ENCODE measurements around the gene CARD8.
"Not testable (repeated sequence)": the region's sequence is repeated elsewhere in the genome, so short reads cannot be mapped to it uniquely, and the experiment has no call there.

CARD8 gene

DNA sequence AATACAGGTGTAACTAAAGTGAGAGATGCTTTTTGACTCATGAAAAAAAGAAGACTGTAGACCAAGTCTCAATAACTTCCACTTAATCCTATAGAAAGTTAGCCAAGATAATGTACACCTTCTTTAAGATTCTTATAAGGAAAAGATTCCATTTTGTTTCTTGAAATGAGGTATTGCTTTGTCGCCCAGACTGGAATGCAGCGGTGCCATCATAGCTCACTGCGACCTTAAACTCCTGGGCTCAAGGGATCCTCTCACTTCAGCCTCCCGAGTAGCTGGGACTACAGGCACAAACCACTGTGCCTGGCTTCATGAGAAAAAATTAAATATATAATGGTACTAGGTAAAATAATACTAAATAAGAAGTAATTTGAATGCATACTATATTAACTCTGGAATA, 3.3 kb upstream of the CARD8 start:
- DNase-seq (ENCODE audit: low spot score) = not testable (repeated sequence)

GRCh38 chr19:48258350-48258749, 2.6 kb upstream of the CARD8 start:
- no peak for DNase-seq (ENCODE audit: low spot score)

DNA sequence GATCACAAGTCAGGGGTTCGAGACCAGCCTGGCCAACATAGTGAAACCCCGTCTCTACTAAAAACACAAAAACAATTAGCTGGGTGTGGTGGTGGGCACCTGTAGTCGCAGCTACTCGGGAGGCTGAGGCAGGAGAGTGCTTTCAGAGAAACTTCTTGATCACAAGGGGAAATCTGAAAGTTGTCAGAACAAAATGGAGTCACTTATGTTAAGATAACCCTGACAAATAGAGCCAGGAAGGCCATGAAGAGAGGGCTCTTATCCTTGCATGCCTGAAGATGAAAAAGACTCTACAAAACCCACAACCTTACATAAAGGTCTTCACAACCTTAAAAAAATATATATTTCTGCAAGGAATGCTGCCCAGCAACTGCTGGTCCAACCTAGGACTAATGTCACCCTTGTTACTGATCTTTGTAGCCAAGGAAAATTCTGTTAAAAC, 1.2 kb downstream of the CARD8 start:
- no peak for DNase-seq (ENCODE audit: low spot score)

DNA sequence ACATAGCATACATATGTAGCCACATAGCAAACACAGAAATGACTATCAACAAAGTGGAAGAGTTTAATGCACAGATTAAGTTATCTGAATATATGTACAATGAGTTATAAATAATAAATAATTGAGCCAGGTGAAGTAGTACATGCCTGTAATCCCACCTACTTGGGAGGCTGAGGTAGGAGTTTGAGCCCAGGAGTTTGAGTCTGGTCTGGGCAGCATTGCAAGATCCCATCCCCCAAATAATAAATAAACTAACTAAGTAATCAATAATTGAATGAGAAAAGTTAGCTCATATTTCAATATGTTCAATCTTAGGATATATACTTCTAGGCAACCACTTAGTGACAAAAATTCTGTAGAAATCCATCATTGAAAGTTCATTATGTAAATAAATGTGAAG, 1.7 kb downstream of the CARD8 start:
- no peak for DNase-seq (ENCODE audit: low spot score)

DNA sequence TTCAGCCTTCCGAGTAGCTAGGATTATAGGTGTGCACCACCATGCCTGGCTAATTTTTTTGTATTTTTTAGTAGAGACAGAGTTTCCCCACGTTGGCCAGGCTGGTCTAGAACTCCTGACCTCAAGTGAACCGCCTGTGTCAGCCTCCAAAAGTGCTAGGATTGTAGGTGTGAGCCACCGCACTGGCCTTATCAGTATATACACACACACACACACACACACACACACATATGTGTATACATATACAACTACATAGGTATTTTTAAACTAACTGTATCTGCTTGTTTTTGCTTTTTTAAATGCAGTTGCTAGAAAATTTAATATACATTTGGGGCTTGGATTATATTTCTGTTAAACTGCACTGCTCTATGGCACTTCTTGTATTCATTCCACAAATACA, 3.1 kb downstream of the CARD8 start:
- DNase-seq (ENCODE audit: low spot score) = no peak

GRCh38 chr19:48250290-48251025, 5.3 kb downstream of the CARD8 start:
- no peak for DNase-seq (ENCODE audit: low spot score)

GRCh38 chr19:48249502-48250014, 6.2 kb downstream of the CARD8 start:
- DNase-seq (ENCODE audit: low spot score) = peak; percentile 60

DNA sequence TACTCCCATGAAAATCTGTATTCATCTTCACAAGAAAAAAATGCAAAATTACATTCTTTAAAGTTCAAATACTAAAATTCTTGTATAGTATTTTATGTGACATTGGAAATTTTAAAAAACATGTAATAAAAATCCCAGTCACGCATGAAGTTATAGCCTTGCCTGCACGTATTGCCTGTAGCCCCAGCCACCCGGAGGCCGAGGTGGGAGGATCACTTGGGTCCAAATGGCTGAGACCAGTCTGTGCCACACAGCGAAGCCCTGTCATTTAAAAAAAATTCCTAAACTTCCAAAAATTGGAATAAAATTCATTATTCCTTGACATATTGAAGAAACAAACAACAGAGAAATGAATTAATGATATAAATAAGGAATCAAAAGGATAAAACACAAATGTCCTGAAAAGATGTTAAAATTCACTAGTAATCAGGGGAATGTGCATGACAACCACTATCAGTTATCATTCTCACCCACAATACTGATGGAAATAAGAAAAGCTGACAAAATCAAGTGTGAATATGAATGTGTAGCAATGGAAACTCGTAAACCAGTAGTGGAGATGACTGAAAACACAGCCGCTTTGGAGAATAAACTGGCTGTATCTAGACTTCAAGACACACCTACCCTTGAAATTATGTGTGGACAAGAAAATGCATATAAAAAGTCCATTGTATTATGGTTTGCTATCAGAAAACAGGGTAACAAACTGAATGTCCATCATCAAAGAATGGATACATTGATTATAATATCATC, 7.5 kb downstream of the CARD8 start:
- DNase-seq (ENCODE audit: low spot score) = no peak

- no peak for DNase-seq (ENCODE audit: low spot score)
These were observed 8.5 kb downstream of the CARD8 start for GRCh38 chr19:48247212-48247611.

DNA sequence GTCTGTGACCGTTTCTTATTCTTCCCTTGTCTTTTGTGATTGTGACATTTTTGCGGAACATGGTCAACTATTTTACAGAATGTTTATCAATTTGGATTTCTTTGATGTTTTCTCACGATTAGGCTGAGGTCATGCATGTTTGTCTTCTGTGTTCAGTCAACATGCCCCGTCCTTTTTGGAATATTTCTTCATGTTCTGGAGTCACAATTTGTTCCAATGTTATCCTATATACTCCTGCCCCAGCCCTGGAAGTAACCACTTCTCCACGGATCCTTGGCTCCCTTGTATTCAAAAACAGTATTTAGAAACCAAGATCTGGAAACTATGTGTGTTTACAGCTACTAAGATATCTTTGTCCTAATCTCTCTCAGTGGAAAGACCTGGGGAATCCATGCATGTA, 9.6 kb downstream of the CARD8 start:
- DNase-seq (ENCODE audit: low spot score) = no peak

GRCh38 chr19:48244281-48244680, 11.4 kb downstream of the CARD8 start:
- peak; percentile 11 for DNase-seq (ENCODE audit: low spot score)

DNA sequence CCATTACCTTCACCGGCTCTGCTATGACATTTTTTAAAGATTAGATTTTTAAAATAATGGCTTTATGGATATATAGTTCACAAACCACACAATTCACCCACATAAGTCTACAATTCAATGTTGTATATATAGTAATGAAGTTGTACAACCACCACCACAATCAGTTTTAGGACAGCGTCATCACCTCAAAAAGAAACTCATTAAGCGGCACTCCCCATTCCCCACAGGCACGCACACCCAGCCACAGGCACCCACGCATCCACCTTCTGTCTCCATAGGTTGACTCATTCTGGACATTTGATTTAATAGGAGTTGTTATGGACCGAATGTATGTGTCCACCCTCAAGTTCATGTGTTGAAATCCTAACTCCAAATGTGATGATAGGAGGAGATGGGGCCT, 13.9 kb downstream of the CARD8 start:
- not testable (repeated sequence) for DNase-seq (ENCODE audit: low spot score)

- no peak for DNase-seq (ENCODE audit: low spot score)
These were observed 16.1 kb downstream of the CARD8 start for GRCh38 chr19:48239582-48240141.

DNA sequence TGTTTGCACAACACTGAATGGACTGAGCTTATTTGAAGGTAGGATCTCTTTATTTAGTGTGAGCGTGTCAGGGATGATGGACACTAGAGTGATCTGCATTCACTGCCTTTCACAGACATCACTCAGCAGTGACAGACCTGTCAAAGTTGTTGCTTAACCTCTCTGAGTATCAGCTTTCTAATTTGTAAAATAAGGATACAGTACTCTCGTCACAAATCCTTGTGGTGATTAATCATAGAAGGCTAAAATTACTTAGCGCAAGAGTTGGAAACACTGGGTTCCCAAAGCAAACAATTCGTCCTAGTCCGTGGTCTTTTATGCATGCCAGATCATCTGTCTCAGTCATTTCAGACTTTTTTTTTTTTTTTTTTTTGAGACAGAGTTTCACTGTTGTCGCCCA, 16.6 kb downstream of the CARD8 start:
- DNase-seq (ENCODE audit: low spot score) = no peak

GRCh38 chr19:48237057-48237456, 18.7 kb downstream of the CARD8 start:
- no peak for DNase-seq (ENCODE audit: low spot score)

- DNase-seq (ENCODE audit: low spot score) = no peak
These were observed 25.1 kb downstream of the CARD8 start for GRCh38 chr19:48230555-48231129.

GRCh38 chr19:48221628-48222027, 34.1 kb downstream of the CARD8 start:
- no peak for DNase-seq (ENCODE audit: low spot score)

DNA sequence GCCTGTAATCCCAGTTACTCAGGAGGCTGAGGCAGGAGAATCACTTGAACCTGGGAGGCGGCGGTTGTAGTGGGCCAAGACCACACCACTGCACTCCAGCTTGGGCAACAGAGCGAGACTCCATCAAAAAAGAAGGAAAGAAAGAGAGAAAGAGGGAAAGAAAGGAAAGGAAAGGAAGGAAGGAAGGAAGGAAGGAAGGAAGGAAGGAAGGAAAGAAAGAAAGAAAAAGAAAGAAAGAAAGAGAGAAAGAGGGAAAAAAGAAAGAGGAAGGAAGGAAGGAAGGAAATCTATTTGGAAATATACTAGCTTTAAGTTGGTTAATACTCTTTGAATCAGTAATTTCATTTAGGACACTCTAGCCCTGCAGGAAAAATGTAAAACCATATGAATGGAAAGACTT, 34.9 kb downstream of the CARD8 start:
- DNase-seq (ENCODE audit: low spot score) = not testable (repeated sequence)

DNA sequence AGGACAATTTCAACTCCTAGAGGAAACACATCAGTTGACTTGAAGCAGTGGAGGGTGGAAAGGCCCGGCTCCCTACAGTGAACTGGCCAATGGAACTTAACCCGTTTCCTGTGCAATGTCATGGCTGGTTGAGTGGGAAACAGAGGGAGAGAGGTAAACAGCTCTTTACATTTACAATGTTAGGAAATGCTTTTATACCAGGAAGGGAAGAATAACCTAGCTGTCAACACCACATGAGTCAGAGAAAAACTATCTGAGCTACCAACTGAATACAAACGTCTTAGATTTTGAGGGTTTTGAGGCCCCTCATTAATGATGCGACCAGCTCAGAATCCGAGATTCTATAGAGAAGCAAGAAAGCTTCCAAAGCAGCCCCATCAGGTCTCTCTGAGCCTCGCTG, 36.7 kb downstream of the CARD8 start:
- no peak for DNase-seq (ENCODE audit: low spot score)

- no peak for DNase-seq (ENCODE audit: low spot score)
These were observed 38.8 kb downstream of the CARD8 start for GRCh38 chr19:48216933-48217332.

GRCh38 chr19:48213959-48214358, 41.8 kb downstream of the CARD8 start:
- no peak for DNase-seq (ENCODE audit: low spot score)

DNA sequence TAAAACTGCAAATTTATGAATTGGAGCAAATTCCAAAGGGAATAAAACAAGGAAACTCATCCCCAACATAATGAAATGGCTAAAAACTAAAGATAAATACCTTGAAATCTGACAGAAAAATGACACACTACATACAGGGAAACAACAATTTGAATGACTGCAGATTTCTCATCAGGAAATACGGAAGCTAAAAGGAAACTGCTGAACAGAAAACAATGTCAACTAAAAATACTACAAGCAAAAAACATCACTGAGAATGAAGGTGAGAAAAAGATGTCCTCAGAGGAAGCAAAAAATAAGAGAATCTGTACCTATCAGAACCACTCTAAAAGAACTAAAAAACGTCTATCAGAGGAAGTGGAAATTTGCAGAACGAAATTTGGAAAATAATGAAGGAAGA, 45.7 kb downstream of the CARD8 start:
- no peak for DNase-seq (ENCODE audit: low spot score)
